Dermis blood vessel endothelial cell (primary cell): ENCODE data around the gene ZNF609. TPM values are rescaled to one million over a fixed set of nuclear protein-coding genes. Genes with fewer than 3 reads are reported as not detected.

Experiments used
- DNase-seq: peaks from one replicate; pipeline ENCODE4 v3.0.0; 2010
- total RNA-seq: library from RNA; depleted of rRNA; stranded (reverse); fragments of >200 nt; gene quantifications from 2 replicates; pipeline ENCODE4 v1.2.3, GENCODE V29; 2014

ZNF609 gene, protein sequence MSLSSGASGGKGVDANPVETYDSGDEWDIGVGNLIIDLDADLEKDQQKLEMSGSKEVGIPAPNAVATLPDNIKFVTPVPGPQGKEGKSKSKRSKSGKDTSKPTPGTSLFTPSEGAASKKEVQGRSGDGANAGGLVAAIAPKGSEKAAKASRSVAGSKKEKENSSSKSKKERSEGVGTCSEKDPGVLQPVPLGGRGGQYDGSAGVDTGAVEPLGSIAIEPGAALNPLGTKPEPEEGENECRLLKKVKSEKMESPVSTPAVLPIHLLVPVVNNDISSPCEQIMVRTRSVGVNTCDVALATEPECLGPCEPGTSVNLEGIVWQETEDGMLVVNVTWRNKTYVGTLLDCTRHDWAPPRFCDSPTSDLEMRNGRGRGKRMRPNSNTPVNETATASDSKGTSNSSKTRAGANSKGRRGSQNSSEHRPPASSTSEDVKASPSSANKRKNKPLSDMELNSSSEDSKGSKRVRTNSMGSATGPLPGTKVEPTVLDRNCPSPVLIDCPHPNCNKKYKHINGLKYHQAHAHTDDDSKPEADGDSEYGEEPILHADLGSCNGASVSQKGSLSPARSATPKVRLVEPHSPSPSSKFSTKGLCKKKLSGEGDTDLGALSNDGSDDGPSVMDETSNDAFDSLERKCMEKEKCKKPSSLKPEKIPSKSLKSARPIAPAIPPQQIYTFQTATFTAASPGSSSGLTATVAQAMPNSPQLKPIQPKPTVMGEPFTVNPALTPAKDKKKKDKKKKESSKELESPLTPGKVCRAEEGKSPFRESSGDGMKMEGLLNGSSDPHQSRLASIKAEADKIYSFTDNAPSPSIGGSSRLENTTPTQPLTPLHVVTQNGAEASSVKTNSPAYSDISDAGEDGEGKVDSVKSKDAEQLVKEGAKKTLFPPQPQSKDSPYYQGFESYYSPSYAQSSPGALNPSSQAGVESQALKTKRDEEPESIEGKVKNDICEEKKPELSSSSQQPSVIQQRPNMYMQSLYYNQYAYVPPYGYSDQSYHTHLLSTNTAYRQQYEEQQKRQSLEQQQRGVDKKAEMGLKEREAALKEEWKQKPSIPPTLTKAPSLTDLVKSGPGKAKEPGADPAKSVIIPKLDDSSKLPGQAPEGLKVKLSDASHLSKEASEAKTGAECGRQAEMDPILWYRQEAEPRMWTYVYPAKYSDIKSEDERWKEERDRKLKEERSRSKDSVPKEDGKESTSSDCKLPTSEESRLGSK (N-terminal part only)
- 28.8 and 35.7 TPM in 2 replicates for total RNA-seq

DNA sequence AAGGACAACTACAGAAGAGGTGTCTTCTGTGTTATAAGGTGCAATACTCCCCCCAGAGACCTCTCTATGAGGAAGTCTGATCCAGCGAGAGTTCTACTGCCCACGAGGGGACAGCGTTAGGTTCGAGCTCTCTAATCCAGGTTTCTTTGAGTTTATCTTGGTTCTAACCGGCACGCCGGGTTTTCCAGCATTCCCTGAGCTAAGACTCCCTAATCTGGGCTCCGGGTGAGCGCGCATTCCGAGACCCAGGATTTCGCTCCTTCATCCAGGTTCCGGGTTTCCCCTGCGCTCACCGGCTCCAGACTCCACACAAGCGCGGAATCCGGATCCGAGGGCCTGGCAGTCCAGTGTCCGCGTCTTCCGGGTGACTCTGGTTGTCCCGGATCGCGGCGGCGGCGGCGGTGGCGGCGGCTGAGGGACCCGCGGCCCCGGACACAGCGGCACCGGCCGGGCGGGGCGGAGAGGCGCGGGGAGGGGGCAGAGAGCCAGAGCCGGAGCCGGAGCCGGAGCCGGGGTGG is at the start of gene ZNF609:
TSS of gene ZNF609 (plus strand) at position 373 of the 518 bp plus-strand sequence. CDS start 38,842 bp downstream, outside the sequence.
- DNase-seq = peak; percentile 96

DNA sequence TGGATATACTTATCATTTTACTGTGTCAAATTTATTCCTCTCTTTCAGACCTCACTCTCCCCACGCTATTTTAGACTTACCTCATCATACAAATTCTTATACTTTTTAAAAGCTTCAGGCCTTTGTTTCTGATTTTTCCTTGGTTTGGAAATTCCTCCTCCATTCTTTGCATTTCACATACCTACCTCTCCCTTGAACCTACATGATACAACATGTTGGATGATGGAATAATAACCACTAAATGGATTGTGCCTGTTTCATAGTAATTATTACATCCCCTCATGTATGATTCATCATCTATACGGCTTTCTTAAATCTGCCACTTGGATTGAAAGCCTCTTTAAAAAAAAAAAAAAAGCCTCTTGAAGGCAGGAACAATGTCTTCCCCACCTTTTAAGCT is 48.2 kb upstream of the ZNF609 start:
- DNase-seq = no peak

DNA sequence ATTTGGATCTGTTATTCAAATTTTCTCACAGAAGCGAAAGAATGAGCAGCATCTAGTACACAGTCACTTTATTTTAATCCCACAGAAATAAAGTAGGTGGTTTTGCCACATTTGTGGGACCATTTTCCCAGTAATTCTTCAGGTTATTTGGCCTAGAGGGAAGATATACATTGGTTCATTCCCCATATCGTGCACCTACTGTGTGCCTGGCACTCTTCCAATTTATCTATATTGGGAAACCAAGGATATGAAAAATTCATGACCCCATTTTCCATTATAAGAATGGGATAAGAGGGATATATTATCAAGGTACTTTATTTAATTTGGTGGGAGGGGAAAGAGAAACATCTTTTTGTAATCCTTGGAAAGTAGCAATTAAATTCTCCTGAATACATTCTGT is 37.7 kb upstream of the ZNF609 start:
- DNase-seq = no peak

DNA sequence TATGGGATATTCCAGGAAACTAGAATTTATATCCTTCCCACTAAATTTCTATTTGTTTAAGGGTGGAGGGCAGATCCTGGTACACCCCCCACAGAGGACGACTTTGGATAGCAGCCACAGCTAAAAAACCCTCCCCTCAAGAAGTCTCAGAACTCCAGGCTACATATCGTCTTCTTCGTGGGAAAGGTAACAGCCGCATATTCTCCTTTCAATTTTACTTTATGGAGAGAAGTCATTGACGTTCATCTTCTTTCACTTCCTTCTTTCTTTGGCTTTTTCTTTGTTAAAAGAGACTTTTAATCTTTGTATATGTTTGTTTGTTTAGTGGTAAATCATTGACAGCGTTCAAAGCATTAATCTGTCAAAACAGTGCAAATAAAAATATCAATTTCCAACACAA is 36.4 kb upstream of the ZNF609 start:
- DNase-seq = no peak

DNA sequence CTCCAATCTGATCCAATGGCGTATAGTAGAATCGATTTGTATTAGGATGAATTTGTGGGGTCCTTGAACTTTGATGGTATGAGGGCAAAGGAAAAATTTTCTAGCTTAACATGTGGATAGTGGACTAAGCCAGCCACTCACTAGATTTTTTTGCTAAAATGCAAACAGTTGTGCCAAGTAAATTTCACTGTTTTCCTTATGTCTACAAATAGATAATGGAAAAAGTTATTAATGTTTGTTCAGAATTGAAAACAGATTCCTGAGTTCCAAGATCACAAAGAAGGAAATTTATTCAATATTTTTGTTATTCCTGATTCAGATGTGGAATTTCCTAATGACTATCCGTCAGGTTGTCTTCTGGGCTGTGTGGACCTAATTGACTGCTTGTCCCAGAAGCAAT is 35.2 kb upstream of the ZNF609 start:
- DNase-seq = no peak

DNA sequence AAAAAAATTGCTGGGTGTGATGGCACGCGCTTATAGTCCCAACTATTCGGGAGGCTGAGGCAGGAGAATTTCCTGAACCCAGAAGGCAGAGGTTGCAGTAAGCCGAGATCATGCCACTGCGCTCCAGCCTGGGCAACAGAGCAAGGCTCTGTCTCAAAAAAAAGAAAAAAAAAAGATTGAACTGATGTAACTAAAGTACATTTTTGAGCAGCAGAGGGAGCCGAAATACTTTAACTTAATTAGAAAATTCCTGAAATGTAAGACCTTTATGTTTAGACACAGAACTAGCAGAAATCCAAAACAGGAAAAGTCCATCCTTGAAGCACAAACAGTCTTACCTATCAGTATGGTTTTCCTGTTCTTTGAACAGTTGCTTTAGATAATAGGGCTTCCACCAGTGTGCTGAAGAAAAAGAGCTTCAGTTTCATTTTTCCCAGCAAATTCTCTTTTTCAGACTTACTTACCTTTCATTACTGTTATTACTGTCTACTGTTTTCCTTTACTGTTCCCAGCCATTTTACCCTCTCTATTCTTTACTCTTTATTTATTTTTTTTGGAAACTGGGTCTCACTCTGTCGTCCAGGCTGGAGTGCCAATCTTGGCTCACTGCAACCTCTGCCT is 33.4 kb upstream of the ZNF609 start:
- peak; percentile 68 for DNase-seq

DNA sequence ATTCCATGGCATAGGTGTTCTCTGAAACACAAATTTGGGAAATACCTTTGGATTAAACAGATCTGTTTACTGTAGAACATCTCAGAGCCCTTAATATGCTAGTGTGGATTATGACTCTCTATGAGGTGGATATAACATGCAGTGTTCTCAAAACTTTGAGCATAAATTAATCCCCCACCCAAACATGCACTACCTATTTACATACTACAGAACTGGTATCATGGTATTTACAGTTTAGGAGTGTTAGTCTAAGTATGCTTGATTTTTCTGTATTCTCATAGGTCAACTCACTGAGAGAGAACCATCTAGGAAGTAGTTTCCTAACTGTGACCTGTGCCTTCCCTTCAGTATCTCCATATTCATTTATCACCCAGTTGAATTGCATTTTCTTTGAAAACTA is 30.9 kb upstream of the ZNF609 start:
- DNase-seq = no peak

DNA sequence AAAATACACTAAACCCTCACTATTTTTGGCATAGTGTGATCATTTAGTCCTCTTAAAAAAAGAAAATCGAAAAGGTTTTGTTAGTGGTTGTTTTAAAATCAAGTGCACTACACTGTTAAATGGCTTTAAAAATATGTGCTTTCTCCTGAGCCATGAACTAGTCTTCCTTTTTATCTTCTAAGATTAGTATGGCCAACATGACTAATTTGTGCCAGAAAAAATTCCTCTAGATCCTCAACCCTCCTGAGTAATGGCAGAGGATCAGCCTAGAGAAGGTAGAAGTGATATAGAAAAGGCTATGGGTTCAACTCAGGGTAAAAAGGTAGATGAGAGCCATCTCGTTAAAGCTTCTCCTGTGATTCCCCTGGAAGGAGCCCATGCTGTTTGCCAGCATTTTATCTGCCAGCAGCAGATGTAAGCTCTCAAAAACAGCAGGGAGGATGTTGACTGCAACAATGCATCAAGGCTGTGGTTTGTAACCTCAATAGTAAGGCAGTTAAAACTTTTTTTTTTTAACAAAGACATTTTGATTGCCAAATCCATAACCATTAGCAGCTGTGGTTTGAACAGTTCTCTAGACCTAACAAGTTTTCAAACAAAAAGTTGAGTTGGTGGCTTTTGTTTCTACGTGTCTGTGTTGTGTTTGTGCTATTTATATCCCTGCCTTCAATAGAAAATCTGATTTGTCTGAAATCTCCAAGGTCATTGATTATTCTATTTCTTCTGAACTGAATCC is 30.2 kb upstream of the ZNF609 start:
- DNase-seq = peak; percentile 76

DNA sequence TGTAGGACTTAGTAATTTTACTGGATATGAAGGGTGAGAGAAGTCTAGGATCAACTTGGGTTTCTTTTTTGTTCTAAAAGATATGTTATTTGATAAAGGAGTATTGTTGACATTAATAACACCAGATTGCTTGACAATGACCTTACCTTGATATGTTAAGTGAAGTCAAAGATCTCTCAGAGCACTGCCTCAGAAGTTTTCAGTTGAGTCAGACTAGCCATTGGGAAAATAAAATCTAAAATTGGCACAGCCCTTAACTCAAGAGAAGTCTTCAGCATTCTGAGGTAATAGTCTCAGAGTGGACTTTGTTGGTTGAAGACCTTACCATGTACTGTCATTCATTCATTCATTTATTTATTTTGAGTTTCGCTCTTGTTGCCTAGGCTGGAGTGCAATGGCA is 22.4 kb upstream of the ZNF609 start:
- DNase-seq = no peak

DNA sequence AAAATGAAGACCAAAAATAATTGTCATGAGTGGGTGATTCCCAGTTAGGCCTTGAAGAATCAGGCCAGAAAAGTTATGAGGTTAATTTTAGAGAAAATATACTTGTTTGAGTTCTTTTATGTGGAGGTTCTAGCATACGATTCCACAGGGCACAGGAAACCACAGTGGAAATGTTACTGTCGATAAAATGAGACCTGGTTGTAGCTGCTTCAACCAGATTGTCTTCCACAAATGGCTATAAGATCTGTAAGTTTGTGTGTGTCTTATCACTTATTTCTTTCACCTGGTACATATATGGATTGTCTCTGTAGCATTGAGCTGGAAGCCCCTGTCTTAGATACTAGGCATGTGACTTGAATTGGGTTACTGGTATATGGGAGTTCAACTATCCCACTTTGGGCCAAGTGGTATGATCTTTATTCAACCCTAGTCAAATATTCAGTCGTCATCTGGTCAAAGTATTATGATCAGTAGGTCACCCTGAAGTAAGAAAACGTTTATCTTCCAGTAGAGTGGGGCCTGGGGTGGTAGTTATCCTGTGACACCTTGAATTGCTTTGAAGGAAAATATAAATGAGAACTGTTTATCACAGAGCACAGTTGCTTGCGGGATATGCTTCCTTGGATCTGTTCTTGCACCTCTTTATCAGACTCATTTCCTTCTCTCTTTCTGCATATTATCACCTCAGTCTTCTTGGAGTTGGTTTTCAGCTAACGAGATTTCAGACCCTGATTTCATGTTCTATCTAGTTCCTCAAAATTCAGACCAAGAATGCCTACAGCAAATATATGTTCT is 21.5 kb upstream of the ZNF609 start:
- DNase-seq = no peak

DNA sequence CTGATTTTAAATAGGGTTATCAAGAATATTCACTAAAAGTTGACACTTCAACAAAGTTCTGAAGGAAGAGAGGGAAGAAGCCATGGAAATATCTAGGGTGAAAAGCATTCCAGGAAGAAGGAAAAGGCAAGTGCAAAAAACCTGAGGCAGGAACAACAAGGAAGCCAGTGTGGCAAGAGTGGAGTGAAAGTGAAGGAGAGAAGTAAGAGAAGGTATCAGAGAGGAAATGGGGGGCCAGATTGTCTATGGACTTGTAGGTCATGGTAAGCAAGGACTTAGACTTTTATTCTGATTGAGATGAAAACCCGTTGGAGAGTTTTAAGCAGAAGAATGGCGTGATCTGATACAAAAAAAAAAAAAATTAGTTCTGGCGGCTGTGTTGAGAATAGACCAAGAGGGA is 18.5 kb upstream of the ZNF609 start:
- no peak for DNase-seq

DNA sequence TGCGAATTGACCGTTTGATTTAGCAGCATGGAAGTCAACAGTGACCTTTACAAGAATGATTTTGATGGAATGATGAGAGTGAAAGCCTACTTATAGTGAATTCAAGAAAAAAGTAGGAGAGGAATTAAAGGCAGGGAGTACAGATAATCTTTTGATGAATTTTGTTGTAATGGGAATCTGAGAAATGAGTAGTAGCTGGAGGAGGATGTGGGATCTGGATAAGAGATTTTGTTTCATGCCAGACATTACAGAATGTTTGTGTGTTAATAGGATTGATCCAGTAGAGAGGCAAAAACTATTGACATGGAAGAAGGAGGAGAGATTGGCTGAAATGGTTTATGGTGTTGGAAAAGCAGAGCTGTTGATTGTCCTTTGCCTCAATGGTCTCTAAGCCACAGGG is 17.4 kb upstream of the ZNF609 start:
- no peak for DNase-seq

DNA sequence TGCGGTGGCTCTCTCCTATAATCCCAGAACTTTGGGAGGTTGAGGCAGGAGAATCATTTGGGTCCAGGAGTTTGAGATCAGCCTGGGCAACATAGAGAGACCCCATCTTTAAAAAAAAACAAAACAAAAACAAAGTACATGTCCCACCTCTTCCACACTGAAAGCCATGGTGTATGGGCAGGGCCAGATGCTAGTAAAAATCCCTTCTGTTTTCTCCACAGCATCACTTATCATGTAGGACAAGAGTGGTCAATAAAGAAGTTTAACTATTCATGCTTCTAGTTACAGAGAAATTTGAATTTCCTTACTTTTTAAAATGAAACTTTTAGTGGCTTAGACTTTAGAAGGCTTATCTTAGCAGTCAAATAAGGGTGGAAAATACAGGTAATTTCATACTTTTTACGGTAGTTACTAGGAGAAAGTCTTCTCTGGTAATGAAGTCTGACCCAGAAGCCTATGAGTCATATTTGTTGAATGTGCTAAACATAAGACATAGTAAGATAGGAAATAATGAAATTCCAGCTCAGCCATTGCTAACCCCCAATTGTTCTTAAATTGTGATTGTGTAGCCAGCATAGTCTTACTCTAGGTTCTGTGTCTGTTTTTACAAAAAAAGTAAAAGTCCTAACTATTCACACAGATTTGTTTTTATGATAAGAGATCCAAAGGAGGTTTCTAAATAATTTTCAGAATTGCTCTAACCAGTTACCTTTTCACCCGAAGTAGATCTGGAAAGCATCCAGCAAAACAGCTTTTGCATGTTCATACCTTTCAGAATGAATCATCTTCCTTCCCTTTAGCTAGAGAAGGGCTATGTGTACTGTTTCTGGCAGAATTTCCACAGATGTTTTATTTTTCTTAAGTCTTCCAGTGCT is 16.4 kb upstream of the ZNF609 start:
- DNase-seq = peak; percentile 92

DNA sequence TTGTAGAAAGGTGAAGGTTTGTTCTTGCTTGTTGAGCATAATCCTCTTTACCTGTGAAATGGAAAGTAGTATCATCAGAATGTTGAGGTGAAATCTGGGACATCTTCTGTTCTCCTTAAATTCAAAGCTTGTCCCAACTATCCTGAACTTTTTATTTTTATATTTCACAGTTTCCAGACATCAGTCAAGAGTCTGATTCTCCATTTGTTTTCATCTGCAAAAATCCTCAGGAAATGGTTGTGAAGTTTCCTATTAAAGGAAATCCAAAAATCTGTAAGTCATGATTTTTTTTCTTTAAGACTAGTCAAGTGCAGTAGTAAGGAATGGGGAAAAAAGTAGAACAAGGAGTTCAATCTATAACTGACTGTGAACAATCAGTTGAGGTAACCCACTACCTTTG is 15.5 kb upstream of the ZNF609 start:
- DNase-seq = peak; percentile 50

DNA sequence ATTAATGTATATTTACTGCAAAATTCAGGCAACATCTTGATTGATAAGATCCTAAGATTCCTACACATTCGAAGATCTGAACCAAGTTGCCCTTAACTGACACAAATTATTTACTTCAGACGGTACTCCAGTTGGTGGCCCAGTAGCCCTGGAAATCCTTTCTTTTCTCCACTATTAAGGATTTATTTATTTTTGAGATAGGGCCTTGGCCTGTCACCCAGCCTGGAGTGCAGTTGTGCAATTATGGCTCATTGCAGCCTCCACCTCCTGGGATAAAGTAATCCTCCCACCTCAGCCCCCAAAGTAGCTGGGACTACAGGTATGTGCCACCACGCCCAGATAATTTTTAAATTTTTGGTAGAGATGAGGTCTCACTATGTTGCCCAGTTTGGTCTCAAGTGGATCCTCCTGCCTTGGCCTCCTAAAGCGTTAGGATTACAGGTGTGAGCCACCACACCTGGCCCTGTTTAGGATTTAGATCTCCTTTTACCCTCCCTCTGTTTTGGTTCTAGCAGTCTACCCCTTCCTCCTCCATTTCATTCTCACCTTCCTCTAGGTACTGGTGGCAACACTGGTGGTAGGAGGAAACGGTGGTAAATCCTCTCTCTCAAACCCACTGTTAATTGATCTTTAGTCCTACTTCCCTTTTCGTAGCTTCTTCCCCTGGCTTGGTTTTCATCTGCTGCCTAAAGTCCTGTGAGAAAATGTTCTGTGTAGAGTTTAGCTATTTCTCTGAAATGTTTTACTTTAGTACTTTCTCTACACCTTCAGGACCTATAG is 12.7 kb upstream of the ZNF609 start:
- no peak for DNase-seq

DNA sequence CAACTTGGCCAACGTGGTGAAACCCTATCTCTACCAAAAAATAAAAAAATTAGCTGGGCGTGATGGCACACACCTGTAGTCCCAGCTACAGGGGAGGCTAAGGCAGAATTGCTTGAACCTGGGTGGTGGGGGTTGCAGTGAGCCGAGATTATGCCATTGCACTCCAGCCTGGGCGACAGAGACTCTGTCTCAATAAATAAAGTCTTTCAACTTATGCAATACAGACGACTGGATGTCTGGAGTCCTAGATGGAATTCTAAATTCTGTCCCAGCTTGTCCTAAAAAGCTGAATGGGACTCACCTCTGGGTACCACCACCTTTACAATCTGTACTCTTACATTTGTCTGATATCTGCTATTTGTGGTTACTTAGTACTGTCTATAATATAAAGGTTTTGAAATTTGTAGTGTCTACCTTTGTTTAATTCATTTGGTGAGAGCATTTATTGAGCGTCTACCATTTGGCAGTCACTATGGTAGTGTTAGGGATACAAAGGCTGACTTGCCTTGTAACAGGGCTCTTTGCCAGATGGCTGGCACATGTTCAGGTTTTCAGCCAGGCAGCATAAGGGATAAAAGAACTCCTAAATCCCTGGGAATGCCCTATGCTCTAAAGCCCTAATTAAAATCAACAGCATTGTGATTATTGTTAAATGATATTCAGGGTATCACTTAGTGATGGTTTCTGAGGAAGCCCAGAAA is 7.2 kb upstream of the ZNF609 start:
- peak; percentile 35 for DNase-seq

DNA sequence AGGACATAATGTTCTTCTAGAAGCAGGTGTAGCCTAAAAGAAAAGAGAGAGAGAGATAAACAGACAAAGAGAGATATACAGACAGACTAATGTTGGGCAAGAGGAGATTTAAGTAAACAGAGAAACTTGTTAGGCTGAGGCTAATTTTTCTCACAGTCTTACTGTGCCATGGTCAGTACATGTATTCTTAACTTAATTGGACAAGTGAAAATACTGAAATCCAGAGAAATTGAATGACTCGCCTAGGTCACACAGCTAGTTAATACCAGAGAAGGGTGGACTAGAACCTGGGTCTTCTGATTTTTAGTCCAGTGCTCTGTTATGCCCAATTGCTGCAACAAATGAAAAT is 6.7 kb upstream of the ZNF609 start:
- no peak for DNase-seq

DNA sequence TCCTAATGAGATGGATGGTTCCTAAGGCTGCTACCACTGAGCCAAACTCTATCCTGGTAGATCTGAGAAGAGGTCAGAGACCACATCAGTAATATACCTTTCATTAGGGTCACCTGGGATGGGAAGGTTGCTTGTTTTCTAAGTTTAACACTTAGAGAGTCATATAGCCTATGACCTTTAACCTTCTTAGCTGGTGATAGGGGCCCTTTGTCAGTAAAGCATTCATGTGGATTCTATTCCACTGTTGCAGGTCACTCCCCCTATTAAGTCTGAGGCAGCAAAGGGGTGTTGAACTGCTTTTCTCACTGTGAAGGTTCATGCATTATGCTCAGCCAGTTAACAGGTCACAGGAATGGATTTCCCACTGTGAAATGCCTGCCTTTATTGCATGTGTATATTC is 6.1 kb upstream of the ZNF609 start:
- no peak for DNase-seq
